GM12873 (cell line): ENCODE measurements around the gene KIAA0513.

ENCODE experiments used
- TF ChIP-seq, protein P1 (sequence below): IDR thresholded peaks from 2 replicates; pipeline ENCODE4 v1.5.1; 2012; ENCODE audit warnings: low read depth, mild to moderate bottlenecking, moderate library complexity, low read length, control low read depth; ENCODE audit not compliant: insufficient read depth; ENCODE audit errors: missing control alignments

KIAA0513 gene

DNA sequence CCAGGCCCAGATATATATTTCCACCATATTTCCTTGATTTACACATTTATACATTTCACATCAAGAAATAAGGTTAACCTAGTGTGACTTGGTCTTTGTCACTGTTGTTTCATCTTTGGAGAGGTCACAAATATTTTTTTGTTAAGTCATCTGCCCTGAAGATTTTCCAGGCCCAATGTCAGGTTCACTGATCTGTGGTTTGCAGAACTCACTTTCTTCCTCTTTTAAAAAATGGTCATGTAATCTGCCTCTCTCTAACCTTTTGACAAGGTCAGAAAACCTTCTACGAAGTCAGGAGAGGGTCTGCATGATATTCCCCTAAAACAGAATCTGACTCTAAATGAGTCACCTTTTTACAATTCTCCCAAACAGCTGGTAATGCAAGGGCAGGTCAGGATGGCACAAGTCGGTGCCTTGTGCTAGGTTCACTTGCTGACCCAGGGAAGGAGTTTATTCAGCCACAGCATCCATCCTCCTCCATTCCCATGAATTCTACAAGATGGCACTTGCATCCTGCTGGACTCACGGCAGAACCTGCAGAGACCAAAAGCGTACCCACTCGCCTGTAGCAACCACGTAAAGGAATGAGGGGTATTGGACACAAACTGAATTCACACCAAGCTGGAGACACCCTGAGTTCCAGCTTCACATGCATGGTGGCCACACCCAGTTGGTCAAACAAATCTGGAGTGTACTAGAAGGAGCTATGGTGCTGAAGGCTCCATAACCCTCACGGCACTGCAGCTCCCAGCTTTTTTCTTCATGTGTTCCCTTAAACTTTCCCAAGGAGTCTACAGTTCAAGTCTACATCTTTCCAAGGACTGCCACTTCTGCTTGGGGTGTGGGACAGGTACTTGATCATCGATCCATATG lies 1.6 kb upstream of the KIAA0513 start:
- TF ChIP-seq, protein P1, sequence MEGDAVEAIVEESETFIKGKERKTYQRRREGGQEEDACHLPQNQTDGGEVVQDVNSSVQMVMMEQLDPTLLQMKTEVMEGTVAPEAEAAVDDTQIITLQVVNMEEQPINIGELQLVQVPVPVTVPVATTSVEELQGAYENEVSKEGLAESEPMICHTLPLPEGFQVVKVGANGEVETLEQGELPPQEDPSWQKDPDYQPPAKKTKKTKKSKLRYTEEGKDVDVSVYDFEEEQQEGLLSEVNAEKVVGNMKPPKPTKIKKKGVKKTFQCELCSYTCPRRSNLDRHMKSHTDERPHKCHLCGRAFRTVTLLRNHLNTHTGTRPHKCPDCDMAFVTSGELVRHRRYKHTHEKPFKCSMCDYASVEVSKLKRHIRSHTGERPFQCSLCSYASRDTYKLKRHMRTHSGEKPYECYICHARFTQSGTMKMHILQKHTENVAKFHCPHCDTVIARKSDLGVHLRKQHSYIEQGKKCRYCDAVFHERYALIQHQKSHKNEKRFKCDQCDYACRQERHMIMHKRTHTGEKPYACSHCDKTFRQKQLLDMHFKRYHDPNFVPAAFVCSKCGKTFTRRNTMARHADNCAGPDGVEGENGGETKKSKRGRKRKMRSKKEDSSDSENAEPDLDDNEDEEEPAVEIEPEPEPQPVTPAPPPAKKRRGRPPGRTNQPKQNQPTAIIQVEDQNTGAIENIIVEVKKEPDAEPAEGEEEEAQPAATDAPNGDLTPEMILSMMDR: no peak

DNA sequence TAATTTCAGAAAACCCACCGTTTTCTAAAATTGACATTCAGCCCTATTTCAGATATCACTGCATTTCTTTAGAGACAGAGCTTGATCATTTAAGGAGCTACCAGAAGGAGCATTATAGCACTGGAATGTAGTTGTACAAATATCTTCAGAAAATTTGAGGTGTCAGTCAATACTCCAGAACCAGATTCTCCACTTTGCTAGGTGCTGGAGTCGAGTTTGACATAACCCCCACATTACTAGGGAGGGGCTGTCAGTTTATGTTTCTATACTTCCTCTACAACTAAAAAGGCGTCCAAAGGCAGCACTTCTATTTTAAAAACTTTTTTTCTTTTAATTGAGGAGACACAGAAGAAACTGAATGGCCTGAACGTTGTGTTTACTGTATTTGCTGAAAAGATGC lies 892 bp upstream of the KIAA0513 start:
- TF ChIP-seq, protein P1: no peak

DNA sequence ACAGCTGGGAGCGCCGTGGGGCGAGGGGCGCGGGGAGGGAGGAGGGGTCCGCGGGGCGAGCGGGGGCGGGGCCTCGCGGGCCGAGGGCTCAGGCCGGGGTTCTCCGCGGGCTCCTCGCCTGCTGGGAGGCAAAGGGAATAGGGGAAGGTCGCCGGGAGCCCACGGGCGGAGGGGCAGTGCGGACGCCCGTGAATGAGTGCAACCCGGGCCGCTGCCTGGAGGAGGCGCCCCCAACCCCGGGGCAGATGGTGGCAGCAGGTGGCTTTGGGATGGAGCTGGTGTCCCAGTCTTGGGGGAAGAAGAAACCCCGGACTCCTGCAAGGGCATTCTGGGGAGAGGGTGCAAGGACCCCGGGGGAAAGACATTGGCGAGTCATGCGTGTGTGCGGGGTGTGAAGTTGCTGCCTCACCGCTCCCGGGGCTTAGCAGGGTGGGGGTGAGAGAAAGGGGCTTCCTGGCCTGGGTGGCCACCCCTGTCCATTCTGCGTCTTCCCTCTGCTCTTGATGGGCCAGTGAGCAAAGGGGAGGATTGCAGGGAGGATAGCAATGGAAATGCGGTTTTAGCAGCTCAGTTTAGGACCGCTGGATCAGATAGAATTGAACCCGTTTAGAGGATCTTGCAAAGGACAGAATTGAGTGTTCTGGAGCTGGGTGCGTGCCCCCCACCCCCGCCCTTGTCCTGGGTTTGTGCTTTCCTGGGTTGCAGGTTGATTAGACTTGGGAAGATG lies 526 bp downstream of the KIAA0513 start:
- TF ChIP-seq, protein P1: peak; percentile 54

DNA sequence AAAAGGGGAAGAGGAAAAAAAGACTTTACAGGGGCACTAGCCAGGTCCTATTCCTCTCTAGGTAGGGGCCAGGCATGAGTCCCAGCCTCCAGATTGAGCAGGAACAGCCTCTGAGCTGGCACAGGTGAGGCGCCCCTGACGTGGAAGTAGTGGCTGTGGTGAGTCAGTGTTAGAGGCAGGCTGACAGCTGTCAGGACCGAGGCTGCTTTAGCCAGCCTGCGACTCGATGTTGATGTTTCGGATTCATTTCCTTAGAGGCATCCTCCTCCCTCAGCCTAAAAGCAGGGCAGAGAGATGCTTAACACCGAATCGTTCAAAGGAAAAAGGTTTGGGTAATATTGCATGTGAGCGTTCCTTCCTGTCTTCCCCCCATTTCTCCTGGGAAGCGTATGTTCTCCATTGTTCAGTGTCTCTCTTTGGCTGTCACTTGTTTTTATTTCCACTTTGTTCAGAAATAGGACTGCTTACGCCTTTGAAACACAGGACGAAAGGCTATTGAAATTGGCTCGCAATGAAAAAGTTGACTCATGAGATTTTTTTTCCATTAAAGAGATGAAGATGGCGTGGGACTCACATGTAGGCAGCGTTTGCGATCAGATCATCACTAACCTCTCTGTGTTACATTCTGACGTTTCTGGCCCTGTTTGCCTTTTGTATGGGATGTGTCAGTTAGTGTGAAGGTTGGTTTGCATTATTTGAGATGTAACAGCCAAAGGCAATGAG lies 1.3 kb downstream of the KIAA0513 start:
- TF ChIP-seq, protein P1: no peak

DNA sequence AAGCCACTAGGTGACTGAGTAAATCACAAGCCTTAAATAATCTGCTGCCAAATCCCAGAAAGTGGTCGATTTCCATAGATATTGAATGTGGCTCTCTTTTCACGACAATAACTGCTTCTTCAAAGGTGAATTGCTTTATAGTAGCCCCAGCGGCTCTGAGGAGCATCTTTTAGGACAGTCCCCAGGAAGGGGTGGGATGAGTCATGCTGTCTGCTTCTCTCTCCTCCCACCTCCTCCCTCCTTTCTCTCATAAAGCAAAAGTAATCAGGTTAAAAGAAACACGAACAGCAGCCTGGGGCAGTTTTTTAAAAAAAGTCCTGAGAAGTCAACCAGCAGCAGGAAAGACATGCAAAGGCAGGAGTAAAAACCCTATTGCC lies 1.8 kb downstream of the KIAA0513 start:
- TF ChIP-seq, protein P1: peak; percentile 9

DNA sequence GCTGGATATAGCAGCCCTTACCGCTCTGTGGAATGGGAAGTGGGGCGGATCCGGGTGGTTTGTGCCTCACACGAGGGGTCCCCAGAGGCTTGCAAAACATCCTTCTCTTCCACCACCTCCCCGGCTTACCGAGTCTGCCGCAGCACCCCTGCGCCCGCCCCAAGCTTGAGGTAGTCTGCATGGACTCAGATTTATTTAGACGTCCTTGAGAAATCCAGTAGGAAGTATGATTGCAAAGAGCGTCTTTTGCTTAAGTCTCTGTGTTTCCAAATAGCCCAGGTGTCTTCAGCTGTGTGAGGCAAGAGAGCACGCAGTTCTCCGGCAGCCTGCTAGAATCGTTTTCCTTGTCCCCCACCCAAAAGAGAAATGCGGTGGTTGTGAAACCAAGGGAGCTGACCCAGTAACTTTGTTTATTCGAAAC lies 2.4 kb downstream of the KIAA0513 start:
- TF ChIP-seq, protein P1: no peak

DNA sequence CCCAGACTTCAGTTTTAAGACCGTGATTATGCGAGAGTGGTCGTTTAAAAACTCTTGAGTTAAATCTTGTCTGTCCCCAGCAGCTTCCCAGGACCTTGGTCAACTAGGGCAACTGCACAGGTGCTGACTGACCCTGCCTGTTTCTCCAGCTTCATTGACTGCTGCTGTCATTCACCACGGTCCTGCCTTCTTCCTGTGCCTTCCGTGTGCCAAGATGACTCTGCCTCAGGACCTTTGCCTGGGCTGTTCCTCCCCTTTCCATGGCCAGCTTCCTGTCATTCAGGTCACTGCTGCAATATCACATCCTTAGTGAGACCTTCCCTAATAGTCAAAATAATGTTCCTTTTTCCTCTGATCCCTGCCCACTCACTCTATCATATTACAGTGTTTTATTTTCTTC lies 3.9 kb downstream of the KIAA0513 start:
- TF ChIP-seq, protein P1: no peak
